ENCODE measurements around the gene MAGI2.

Gene MAGI2

GRCh38 chr7:78206769-78207168 is 1246.7 kb downstream of the MAGI2 start:
- Mint-ChIP-seq H3K4me1 (ENCODE audit: low read depth) (no peaks in the 10 kb centered on the region), H3K9me3 (no peaks in the 10 kb centered on the region), H3K27ac (no peak overlapping the region), H3K36me3 (ENCODE audit: low read depth) (no peaks in the 10 kb centered on the region), H3K4me3 (no peak overlapping the region), H3K27me3 (no peaks in the 10 kb centered on the region)
- intact Hi-C loops (cut with micrococcal nuclease): no loop called here

GRCh38 chr7:78203042-78203720 is 1250.3 kb downstream of the MAGI2 start:
- Mint-ChIP-seq H3K36me3 (ENCODE audit: low read depth) (no peaks in the 10 kb centered on the region), H3K4me3 (no peak overlapping the region), H3K27me3 (no peaks in the 10 kb centered on the region), H3K27ac (no peak overlapping the region), H3K4me1 (ENCODE audit: low read depth) (no peaks in the 10 kb centered on the region), H3K9me3 (peaks cover 1% of the 10 kb centered on the region)
- intact Hi-C loops (cut with micrococcal nuclease): no loop called here

- intact Hi-C loops (cut with micrococcal nuclease): no loop called here
- H3K4me1 Mint-ChIP-seq (ENCODE audit: low read depth): no peaks in the 10 kb centered on the region
Observed at GRCh38 chr7:78198756-78199155, 1254.7 kb downstream of the MAGI2 start.

GRCh38 chr7:78197447-78197846 is 1256.0 kb downstream of the MAGI2 start:
- H3K36me3 Mint-ChIP-seq (ENCODE audit: low read depth): no peaks in the 10 kb centered on the region
- no peak overlapping the region for H3K27ac Mint-ChIP-seq
- no peak overlapping the region for H3K4me3 Mint-ChIP-seq
- intact Hi-C loops (cut with micrococcal nuclease): no loop called here
- no peaks in the 10 kb centered on the region for H3K4me1 Mint-ChIP-seq (ENCODE audit: low read depth)
- no peaks in the 10 kb centered on the region for H3K27me3 Mint-ChIP-seq
- peaks cover 8% of the 10 kb centered on the region for H3K9me3 Mint-ChIP-seq

More at GRCh38 chr7:78198756-78199155, 1254.7 kb downstream of the MAGI2 start:
- no peak overlapping the region for H3K4me3 Mint-ChIP-seq
- peaks cover 8% of the 10 kb centered on the region for H3K9me3 Mint-ChIP-seq
- no peaks in the 10 kb centered on the region for H3K36me3 Mint-ChIP-seq (ENCODE audit: low read depth)
- no peak overlapping the region for H3K27ac Mint-ChIP-seq
- no peaks in the 10 kb centered on the region for H3K27me3 Mint-ChIP-seq

GRCh38 chr7:78195281-78195680 is 1258.2 kb downstream of the MAGI2 start:
- H3K36me3 Mint-ChIP-seq (ENCODE audit: low read depth): no peaks in the 10 kb centered on the region
- no peak overlapping the region for H3K4me3 Mint-ChIP-seq
- peaks cover 8% of the 10 kb centered on the region for H3K9me3 Mint-ChIP-seq
- intact Hi-C loops (cut with micrococcal nuclease): no loop called here
- H3K27me3 Mint-ChIP-seq: no peaks in the 10 kb centered on the region
- no peaks in the 10 kb centered on the region for H3K4me1 Mint-ChIP-seq (ENCODE audit: low read depth)
- no peak overlapping the region for H3K27ac Mint-ChIP-seq

- Mint-ChIP-seq H3K9me3 (peaks cover 8% of the 10 kb centered on the region), H3K36me3 (ENCODE audit: low read depth) (no peaks in the 10 kb centered on the region), H3K4me1 (ENCODE audit: low read depth) (no peaks in the 10 kb centered on the region), H3K4me3 (no peak overlapping the region), H3K27ac (no peak overlapping the region), H3K27me3 (no peaks in the 10 kb centered on the region)
- intact Hi-C loops (cut with micrococcal nuclease): no loop called here
Observed at GRCh38 chr7:78194611-78195010, 1258.9 kb downstream of the MAGI2 start.

- no peak overlapping the region for H3K4me3 Mint-ChIP-seq
- H3K4me1 Mint-ChIP-seq (ENCODE audit: low read depth): no peaks in the 10 kb centered on the region
- no peaks in the 10 kb centered on the region for H3K36me3 Mint-ChIP-seq (ENCODE audit: low read depth)
- intact Hi-C loops (cut with micrococcal nuclease): no loop called here
- H3K27me3 Mint-ChIP-seq: no peaks in the 10 kb centered on the region
- no peak overlapping the region for H3K27ac Mint-ChIP-seq
- H3K9me3 Mint-ChIP-seq: no peaks in the 10 kb centered on the region
Observed at GRCh38 chr7:78191475-78192079, 1261.9 kb downstream of the MAGI2 start.

GRCh38 chr7:78189762-78190161 is 1263.7 kb downstream of the MAGI2 start:
- intact Hi-C loops (cut with micrococcal nuclease): no loop called here
- no peaks in the 10 kb centered on the region for H3K27me3 Mint-ChIP-seq
- H3K4me1 Mint-ChIP-seq (ENCODE audit: low read depth): no peaks in the 10 kb centered on the region
- no peaks in the 10 kb centered on the region for H3K36me3 Mint-ChIP-seq (ENCODE audit: low read depth)
- no peak overlapping the region for H3K27ac Mint-ChIP-seq
- no peak overlapping the region for H3K4me3 Mint-ChIP-seq
- H3K9me3 Mint-ChIP-seq: no peaks in the 10 kb centered on the region

- Mint-ChIP-seq H3K9me3 (no peaks in the 10 kb centered on the region), H3K27ac (no peak overlapping the region), H3K4me1 (ENCODE audit: low read depth) (no peaks in the 10 kb centered on the region), H3K36me3 (ENCODE audit: low read depth) (no peaks in the 10 kb centered on the region), H3K4me3 (no peak overlapping the region), H3K27me3 (no peaks in the 10 kb centered on the region)
- intact Hi-C loops (cut with micrococcal nuclease): no loop called here
Observed at GRCh38 chr7:78185149-78185745, 1268.2 kb downstream of the MAGI2 start.

GRCh38 chr7:78184299-78184698 is 1269.2 kb downstream of the MAGI2 start:
- no peak overlapping the region for H3K4me3 Mint-ChIP-seq
- intact Hi-C loops (cut with micrococcal nuclease): no loop called here

GRCh38 chr7:78179827-78180477 is 1273.5 kb downstream of the MAGI2 start:
- H3K27me3 Mint-ChIP-seq: no peaks in the 10 kb centered on the region
- no peaks in the 10 kb centered on the region for H3K36me3 Mint-ChIP-seq (ENCODE audit: low read depth)
- H3K4me1 Mint-ChIP-seq (ENCODE audit: low read depth): no peaks in the 10 kb centered on the region
- no peaks in the 10 kb centered on the region for H3K9me3 Mint-ChIP-seq
- no peak overlapping the region for H3K4me3 Mint-ChIP-seq
- intact Hi-C loops (cut with micrococcal nuclease): no loop called here
- no peak overlapping the region for H3K27ac Mint-ChIP-seq

More at GRCh38 chr7:78184299-78184698, 1269.2 kb downstream of the MAGI2 start:
- H3K36me3 Mint-ChIP-seq (ENCODE audit: low read depth): no peaks in the 10 kb centered on the region
- no peak overlapping the region for H3K27ac Mint-ChIP-seq
- H3K9me3 Mint-ChIP-seq: no peaks in the 10 kb centered on the region
- H3K27me3 Mint-ChIP-seq: no peaks in the 10 kb centered on the region
- no peaks in the 10 kb centered on the region for H3K4me1 Mint-ChIP-seq (ENCODE audit: low read depth)

GRCh38 chr7:78179211-78179610 is 1274.3 kb downstream of the MAGI2 start:
- Mint-ChIP-seq H3K4me3 (no peak overlapping the region), H3K4me1 (ENCODE audit: low read depth) (no peaks in the 10 kb centered on the region), H3K9me3 (no peaks in the 10 kb centered on the region), H3K36me3 (ENCODE audit: low read depth) (no peaks in the 10 kb centered on the region), H3K27me3 (no peaks in the 10 kb centered on the region), H3K27ac (no peak overlapping the region)
- intact Hi-C loops (cut with micrococcal nuclease): no loop called here

- H3K27me3 Mint-ChIP-seq: no peaks in the 10 kb centered on the region
- H3K27ac Mint-ChIP-seq: no peak overlapping the region
- no peak overlapping the region for H3K4me3 Mint-ChIP-seq
- H3K36me3 Mint-ChIP-seq (ENCODE audit: low read depth): no peaks in the 10 kb centered on the region
- intact Hi-C loops (cut with micrococcal nuclease): no loop called here
- no peaks in the 10 kb centered on the region for H3K9me3 Mint-ChIP-seq
- no peaks in the 10 kb centered on the region for H3K4me1 Mint-ChIP-seq (ENCODE audit: low read depth)
Observed at GRCh38 chr7:78178319-78178718, 1275.1 kb downstream of the MAGI2 start.

GRCh38 chr7:78176171-78176570 is 1277.3 kb downstream of the MAGI2 start:
- Mint-ChIP-seq H3K4me1 (ENCODE audit: low read depth) (no peaks in the 10 kb centered on the region), H3K27me3 (no peaks in the 10 kb centered on the region), H3K36me3 (ENCODE audit: low read depth) (no peaks in the 10 kb centered on the region), H3K9me3 (no peaks in the 10 kb centered on the region), H3K27ac (no peak overlapping the region), H3K4me3 (no peak overlapping the region)
- intact Hi-C loops (cut with micrococcal nuclease): no loop called here
